Hepatocyte (in vitro differentiated cells): ENCODE measurements around the gene BMPR1A. TPM values are rescaled to one million over a fixed set of nuclear protein-coding genes. Genes with fewer than 3 reads are reported as not detected.

Experiments
- DNase-seq: peaks from one replicate; pipeline ENCODE4 v3.0.0-alpha.2; 2016; ENCODE audit warnings: low spot score
- H2AFZ ChIP-seq: fragments of 200-600 bp; sonication (generic); 2 replicates; pipeline ENCODE4 v1.6.0; 2016; ENCODE audit warnings: antibody characterized with exemption, mild to moderate bottlenecking
- H3K27ac ChIP-seq: fragments of 200-600 bp; sonication (generic); 2 replicates; pipeline ENCODE4 v1.5.1; 2016; ENCODE audit warnings: mild to moderate bottlenecking
- H3K27me3 ChIP-seq: fragments of 200-600 bp; sonication (generic); 2 replicates; pipeline ENCODE4 v1.6.1; 2016
- H3K36me3 ChIP-seq: fragments of 200-600 bp; sonication (generic); replicated peaks from 2 replicates; pipeline ENCODE4 v1.5.1; 2016; ENCODE audit warnings: low read depth; ENCODE audit not compliant: insufficient read depth
- H3K4me1 ChIP-seq: fragments of 200-600 bp; sonication (generic); 2 replicates; pipeline ENCODE4 v1.5.1; 2016; ENCODE audit warnings: mild to moderate bottlenecking, moderate library complexity; ENCODE audit not compliant: insufficient read depth
- H3K4me2 ChIP-seq: fragments of 200-600 bp; sonication (generic); 2 replicates; pipeline ENCODE4 v1.6.0; 2016
- H3K4me3 ChIP-seq: fragments of 200-600 bp; sonication (generic); 2 replicates; pipeline ENCODE4 v1.5.1; 2016; ENCODE audit warnings: mild to moderate bottlenecking
- H3K79me2 ChIP-seq: fragments of 200-600 bp; sonication (generic); 2 replicates; pipeline ENCODE4 v1.6.0; 2017; ENCODE audit warnings: mild to moderate bottlenecking
- H3K9me2 ChIP-seq: fragments of 200-600 bp; sonication (generic); replicated peaks from 2 replicates; pipeline ENCODE4 v1.6.0; 2017; ENCODE audit warnings: mild to moderate bottlenecking; ENCODE audit not compliant: insufficient read depth
- H3K9me3 ChIP-seq: fragments of 200-600 bp; sonication (generic); 2 replicates; pipeline ENCODE4 v1.5.1; 2016; ENCODE audit warnings: low read depth, mild to moderate bottlenecking
- H4K20me1 ChIP-seq: fragments of 200-600 bp; sonication (generic); 2 replicates; pipeline ENCODE4 v1.6.0; 2016; ENCODE audit warnings: mild to moderate bottlenecking; ENCODE audit not compliant: insufficient read depth, poor library complexity, severe bottlenecking
- EZH2 ChIP-seq: fragments of 200-600 bp; sonication (generic); IDR thresholded peaks from 2 replicates; pipeline ENCODE4 v1.6.1; 2016; ENCODE audit warnings: antibody characterized with exemption, mild to moderate bottlenecking, borderline replicate concordance
- EZH2phosphoT487 ChIP-seq: fragments of 200-600 bp; sonication (generic); IDR thresholded peaks from one replicate; pipeline ENCODE4 v1.6.1; 2018; ENCODE audit warnings: antibody characterized with exemption, mild to moderate bottlenecking, low read depth, moderate library complexity; ENCODE audit not compliant: unreplicated experiment, severe bottlenecking
- WGBS: methylation state at CpG from one replicate; pipeline ENCODE4 v1.1.6; 2016; ENCODE audit warnings: low lambda C conversion rate; ENCODE audit errors: missing lambda C conversion rate; 5-methylcytosine and 5-hydroxymethylcytosine counted together
- polyA plus RNA-seq: library from polyadenylated mRNA; unstranded; fragments of >200 nt; fragmentation: Nextera tagmentation; extraction: Ambion mirVana; gene quantifications from 2 replicates; pipeline ENCODE4 v1.2.1, GENCODE V29; 2016
- total RNA-seq: library from RNA; depleted of rRNA; stranded (reverse); fragments of >200 nt; gene quantifications from 2 replicates; pipeline ENCODE4 v1.2.3, GENCODE V29; 2014
- TF ChIP-seq, protein P1 (sequence below): fragments of 200-600 bp; sonication (generic); IDR thresholded peaks from 2 replicates; pipeline ENCODE4 v1.5.1; 2016; ENCODE audit warnings: antibody characterized with exemption, mild to moderate bottlenecking; ENCODE audit not compliant: poor library complexity

BMPR1A gene
- total and polyA plus RNA-seq, 2 experiments from 2014 or later = 25.1 to 58.0 TPM

DNA sequence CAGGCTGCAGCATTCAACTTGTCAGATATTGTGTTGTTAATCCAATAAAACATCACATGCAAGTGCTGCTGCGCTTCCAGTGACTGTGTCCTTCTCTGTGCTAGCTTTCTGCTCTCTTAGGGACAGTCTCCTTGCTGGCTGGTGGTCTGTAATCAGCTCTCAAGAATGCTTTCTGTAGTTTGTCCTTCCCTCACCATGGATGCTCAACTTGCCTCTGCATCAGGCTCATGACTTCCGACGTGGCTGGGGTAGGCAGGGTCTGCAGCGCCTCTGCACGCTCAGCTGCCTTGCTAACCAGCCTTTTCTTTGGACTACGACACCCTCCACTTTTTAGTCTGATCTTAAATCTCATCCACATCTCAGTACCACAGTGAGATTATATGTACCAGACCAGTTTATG is 142.7 kb downstream of the BMPR1A start:
- TF ChIP-seq, protein P1, sequence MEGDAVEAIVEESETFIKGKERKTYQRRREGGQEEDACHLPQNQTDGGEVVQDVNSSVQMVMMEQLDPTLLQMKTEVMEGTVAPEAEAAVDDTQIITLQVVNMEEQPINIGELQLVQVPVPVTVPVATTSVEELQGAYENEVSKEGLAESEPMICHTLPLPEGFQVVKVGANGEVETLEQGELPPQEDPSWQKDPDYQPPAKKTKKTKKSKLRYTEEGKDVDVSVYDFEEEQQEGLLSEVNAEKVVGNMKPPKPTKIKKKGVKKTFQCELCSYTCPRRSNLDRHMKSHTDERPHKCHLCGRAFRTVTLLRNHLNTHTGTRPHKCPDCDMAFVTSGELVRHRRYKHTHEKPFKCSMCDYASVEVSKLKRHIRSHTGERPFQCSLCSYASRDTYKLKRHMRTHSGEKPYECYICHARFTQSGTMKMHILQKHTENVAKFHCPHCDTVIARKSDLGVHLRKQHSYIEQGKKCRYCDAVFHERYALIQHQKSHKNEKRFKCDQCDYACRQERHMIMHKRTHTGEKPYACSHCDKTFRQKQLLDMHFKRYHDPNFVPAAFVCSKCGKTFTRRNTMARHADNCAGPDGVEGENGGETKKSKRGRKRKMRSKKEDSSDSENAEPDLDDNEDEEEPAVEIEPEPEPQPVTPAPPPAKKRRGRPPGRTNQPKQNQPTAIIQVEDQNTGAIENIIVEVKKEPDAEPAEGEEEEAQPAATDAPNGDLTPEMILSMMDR = no peak
- no peak for TF ChIP-seq EZH2
- no peak for TF ChIP-seq EZH2phosphoT487
- Histone ChIP-seq H2AFZ (no peak overlapping the region), H4K20me1 (no peaks in the 10 kb centered on the region), H3K27me3 (no peaks in the 10 kb centered on the region), H3K4me3 (no peak overlapping the region), H3K27ac (no peak overlapping the region), H3K4me2 (no peak overlapping the region), H3K36me3 (no peaks in the 10 kb centered on the region), H3K4me1 (peaks cover 13% of the 10 kb centered on the region), H3K79me2 (no peaks in the 10 kb centered on the region), H3K9me3 (no peaks in the 10 kb centered on the region), H3K9me2 (no peaks in the 10 kb centered on the region)
- no peak for DNase-seq
- WGBS = 74% methylated on average over 6 of the region's 6 CpGs

DNA sequence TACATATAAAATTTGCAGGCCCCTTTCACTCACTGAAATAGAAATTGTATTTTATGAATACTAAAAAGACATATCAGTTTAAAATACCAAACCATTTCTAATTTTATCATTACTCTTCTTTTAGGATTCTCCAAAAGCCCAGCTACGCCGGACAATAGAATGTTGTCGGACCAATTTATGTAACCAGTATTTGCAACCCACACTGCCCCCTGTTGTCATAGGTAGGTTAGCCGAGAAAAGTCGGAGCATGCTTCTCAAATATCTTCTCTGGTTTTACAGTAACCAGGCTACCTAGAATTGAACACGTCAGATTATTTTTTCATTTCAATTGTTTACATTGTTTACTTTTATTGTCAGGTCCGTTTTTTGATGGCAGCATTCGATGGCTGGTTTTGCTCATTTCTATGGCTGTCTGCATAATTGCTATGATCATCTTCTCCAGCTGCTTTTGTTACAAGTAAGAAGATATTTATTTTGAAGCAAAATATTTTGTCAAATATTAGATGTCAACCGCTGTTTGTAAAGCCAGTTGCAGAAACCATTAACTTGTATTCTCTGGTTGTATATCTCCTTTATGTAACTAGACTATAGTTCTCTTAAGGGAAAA is 143.4 kb downstream of the BMPR1A start:
- WGBS = 21% methylated on average over 9 of the region's 9 CpGs
- H3K27ac ChIP-seq = no peak overlapping the region
- H3K79me2 ChIP-seq = no peaks in the 10 kb centered on the region
- H3K9me2 ChIP-seq = no peaks in the 10 kb centered on the region
- no peaks in the 10 kb centered on the region for H3K27me3 ChIP-seq
- H3K9me3 ChIP-seq = no peaks in the 10 kb centered on the region
- peak; percentile 82 for DNase-seq
- peaks cover 13% of the 10 kb centered on the region for H3K4me1 ChIP-seq
- H3K4me2 ChIP-seq = no peak overlapping the region
- H4K20me1 ChIP-seq = no peaks in the 10 kb centered on the region
- H3K4me3 ChIP-seq = no peak overlapping the region
- TF ChIP-seq EZH2 = no peak
- TF ChIP-seq, protein P1 = peak; percentile 86
- H2AFZ ChIP-seq = no peak overlapping the region
- H3K36me3 ChIP-seq = no peaks in the 10 kb centered on the region

DNA sequence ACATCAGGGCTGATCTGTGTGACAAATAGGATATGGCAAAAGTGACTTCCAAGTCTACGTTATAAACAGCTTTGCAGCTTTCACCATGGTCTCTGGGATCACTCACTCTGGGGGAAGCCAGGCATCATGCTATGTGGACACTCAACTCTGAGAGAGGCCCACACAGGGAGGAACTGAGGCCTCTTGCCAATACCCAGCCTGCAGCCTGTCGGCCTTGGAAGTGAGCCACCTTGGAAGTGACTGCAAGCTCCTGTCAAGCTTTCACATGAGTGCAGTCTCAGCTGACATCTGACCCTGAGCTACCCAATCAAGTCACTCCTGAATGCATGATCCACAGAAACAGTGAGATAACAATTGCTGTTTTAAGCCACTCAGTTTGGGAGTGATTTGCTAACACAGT is 144.5 kb downstream of the BMPR1A start:
- Histone ChIP-seq H3K36me3 (no peaks in the 10 kb centered on the region), H3K4me1 (peaks cover 13% of the 10 kb centered on the region), H3K9me3 (peaks cover 2% of the 10 kb centered on the region), H4K20me1 (no peaks in the 10 kb centered on the region), H2AFZ (no peak overlapping the region), H3K27me3 (no peaks in the 10 kb centered on the region), H3K27ac (peak overlapping the region; percentile 42), H3K4me2 (no peak overlapping the region), H3K9me2 (no peaks in the 10 kb centered on the region), H3K79me2 (no peaks in the 10 kb centered on the region), H3K4me3 (no peak overlapping the region)
- TF ChIP-seq EZH2phosphoT487 = no peak
- TF ChIP-seq, protein P1 = no peak
- TF ChIP-seq EZH2 = no peak
- WGBS = 45% methylated on average over 2 of the region's 2 CpGs
- DNase-seq = peak; percentile 61
